ENCODE measurements around the gene NMUR2.

GRCh38 chr5:152437866-152438265 is 32.8 kb upstream of the NMUR2 start:
- TF ChIP-seq CTCF (conservative IDR thresholded peaks at IDR 0.05), result no peak
- TF ChIP-seq ZFX (IDR thresholded peaks at IDR 0.05), result no peak

Data from C4-2B (cell line).